Prostate gland (tissue), 2 donors: Measurements from ENCODE around the gene WWP2.

Experiments
- POLR2A ChIP-seq: fragments of 450-650 bp; IDR thresholded peaks from one replicate; pipeline ENCODE4 v1.6.1; 2016; ENCODE audit warnings: antibody characterized with exemption, mild to moderate bottlenecking
- POLR2AphosphoS5 ChIP-seq: sonication (generic); formaldehyde crosslinking; IDR thresholded peaks from one replicate; pipeline ENCODE4 v1.6.1; 2017; ENCODE audit warnings: antibody characterized with exemption
- TF ChIP-seq, protein P1 (sequence below), 4 experiments: fragments of 200-600 bp in 2 of 4; fragments of 450-650 bp in 2 of 4; sonication (generic) in 2 of 4; IDR thresholded peaks; 1 replicate in 3 of 4; 2 replicates in 1 of 4; pipeline ENCODE4 v1.5.1; 2016 to 2019; ENCODE audit warnings: antibody characterized with exemption in 4 of 4, mild to moderate bottlenecking in 2 of 4, moderate library complexity in 2 of 4

DNA sequence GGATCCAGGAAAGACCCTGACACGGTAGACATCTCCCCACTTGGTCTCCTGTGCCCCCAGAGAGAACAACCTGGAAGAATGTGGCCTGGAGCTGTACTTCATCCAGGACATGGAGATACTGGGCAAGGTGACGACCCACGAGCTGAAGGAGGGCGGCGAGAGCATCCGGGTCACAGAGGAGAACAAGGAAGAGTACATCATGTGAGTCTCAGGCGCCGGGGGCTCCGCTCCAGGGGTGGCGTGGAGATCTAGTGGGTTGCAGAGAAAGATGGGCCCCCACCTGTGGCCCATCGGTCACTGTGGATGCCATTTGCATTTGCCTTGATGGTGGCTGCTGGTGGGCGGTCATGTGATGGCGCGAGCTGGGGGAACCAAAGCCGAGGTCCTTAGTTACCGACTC, 174.1 kb downstream of the WWP2 start:
- TF ChIP-seq, protein P1, sequence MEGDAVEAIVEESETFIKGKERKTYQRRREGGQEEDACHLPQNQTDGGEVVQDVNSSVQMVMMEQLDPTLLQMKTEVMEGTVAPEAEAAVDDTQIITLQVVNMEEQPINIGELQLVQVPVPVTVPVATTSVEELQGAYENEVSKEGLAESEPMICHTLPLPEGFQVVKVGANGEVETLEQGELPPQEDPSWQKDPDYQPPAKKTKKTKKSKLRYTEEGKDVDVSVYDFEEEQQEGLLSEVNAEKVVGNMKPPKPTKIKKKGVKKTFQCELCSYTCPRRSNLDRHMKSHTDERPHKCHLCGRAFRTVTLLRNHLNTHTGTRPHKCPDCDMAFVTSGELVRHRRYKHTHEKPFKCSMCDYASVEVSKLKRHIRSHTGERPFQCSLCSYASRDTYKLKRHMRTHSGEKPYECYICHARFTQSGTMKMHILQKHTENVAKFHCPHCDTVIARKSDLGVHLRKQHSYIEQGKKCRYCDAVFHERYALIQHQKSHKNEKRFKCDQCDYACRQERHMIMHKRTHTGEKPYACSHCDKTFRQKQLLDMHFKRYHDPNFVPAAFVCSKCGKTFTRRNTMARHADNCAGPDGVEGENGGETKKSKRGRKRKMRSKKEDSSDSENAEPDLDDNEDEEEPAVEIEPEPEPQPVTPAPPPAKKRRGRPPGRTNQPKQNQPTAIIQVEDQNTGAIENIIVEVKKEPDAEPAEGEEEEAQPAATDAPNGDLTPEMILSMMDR (IDR thresholded peaks at IDR 0.05): no peak
- no peak for TF ChIP-seq POLR2A
- no peak for TF ChIP-seq POLR2AphosphoS5
